IMR-90 (cell line): ENCODE data around the gene EPHB6. TPM values are rescaled to one million over a fixed set of nuclear protein-coding genes. Genes with fewer than 3 reads are reported as not detected.

ENCODE experiments used
- ATAC-seq: fragments of 200-7000 bp; cut with Tn5 transposase; 2 replicates; pipeline ENCODE4 v1.9.1; 2020; ENCODE audit warnings: low read depth, mild to moderate bottlenecking, moderate library complexity
- BruUV-seq: library from RNA; stranded (reverse); fragments of 400-500 nt; replicated peaks from 2 replicates; lab custom pipeline; 2021; lab: Mats Ljungman, UMichigan
- CTCF ChIA-PET: fragments of 300-600 bp; formaldehyde crosslinking; extraction: SDS; loops from one replicate; lab custom pipeline; 2021; ENCODE audit warnings: antibody characterized with exemption; lab: Yijun Ruan, JAX
- POLR2A ChIA-PET: fragments of 300-600 bp; sonication (Branson Sonifier 250); formaldehyde crosslinking; loops from one replicate; lab custom pipeline; 2022; ENCODE audit warnings: antibody characterized with exemption; ENCODE audit not compliant: unreplicated experiment; lab: Charles Lee
- DNase-seq: peaks from one replicate; pipeline ENCODE4 v3.0.0; 2013
- H2AFZ ChIP-seq: replicated peaks from 2 replicates; pipeline ENCODE3; 2013; ENCODE audit warnings: low read length, mild to moderate bottlenecking; ENCODE audit not compliant: poor library complexity
- H2AK5ac ChIP-seq: 2 replicates; pipeline ENCODE4 v1.6.1; 2013; ENCODE audit warnings: low read depth, low read length, inconsistent platforms
- H2AK9ac ChIP-seq: replicated peaks from 2 replicates; pipeline ENCODE3; 2013; ENCODE audit warnings: mild to moderate bottlenecking, low read depth, low read length, moderate library complexity; ENCODE audit not compliant: poor library complexity
- H2BK120ac ChIP-seq: 2 replicates; pipeline ENCODE4 v1.6.1; 2013; ENCODE audit warnings: low read depth, low read length, inconsistent platforms
- H2BK15ac ChIP-seq: 3 replicates; pipeline ENCODE4 v1.6.1; 2013; ENCODE audit warnings: low read depth, low read length, inconsistent platforms
- H2BK20ac ChIP-seq: 2 replicates; pipeline ENCODE4 v1.6.1; 2013; ENCODE audit warnings: low read depth, mild to moderate bottlenecking, inconsistent platforms, low read length, moderate library complexity
- H2BK5ac ChIP-seq: 2 replicates; pipeline ENCODE4 v1.6.1; 2013; ENCODE audit warnings: mild to moderate bottlenecking, low read depth, low read length, inconsistent platforms; ENCODE audit not compliant: poor library complexity, severe bottlenecking
- H3K14ac ChIP-seq: replicated peaks from 2 replicates; pipeline ENCODE4 v1.6.1; 2013; ENCODE audit warnings: low read depth, low read length, inconsistent platforms
- H3K18ac ChIP-seq: 2 replicates; pipeline ENCODE4 v1.6.1; 2013; ENCODE audit warnings: low read depth, low read length, control low read depth
- H3K23ac ChIP-seq: 2 replicates; pipeline ENCODE4 v1.6.1; 2013; ENCODE audit warnings: low read depth, low read length, inconsistent platforms
- H3K27ac ChIP-seq: 2 replicates; pipeline ENCODE4 v1.5.1; 2013; ENCODE audit warnings: mild to moderate bottlenecking, control low read depth, low read length; ENCODE audit not compliant: insufficient read depth
- H3K27me3 ChIP-seq: 2 replicates; pipeline ENCODE4 v1.6.1; 2013; ENCODE audit warnings: low read length; ENCODE audit not compliant: control insufficient read depth, insufficient read depth
- H3K36me3 ChIP-seq: 2 replicates; pipeline ENCODE4 v1.6.1; 2013; ENCODE audit warnings: low read length, mixed read lengths; ENCODE audit not compliant: control insufficient read depth, insufficient read depth
- H3K4ac ChIP-seq: 2 replicates; pipeline ENCODE4 v1.6.1; 2013; ENCODE audit warnings: low read depth, low read length, inconsistent platforms
- H3K4me1 ChIP-seq: 2 replicates; pipeline ENCODE4 v1.6.1; 2013; ENCODE audit warnings: low read length, mixed read lengths; ENCODE audit not compliant: control insufficient read depth, insufficient read depth
- H3K4me2 ChIP-seq: 2 replicates; pipeline ENCODE4 v1.6.1; 2013; ENCODE audit warnings: low read depth, mild to moderate bottlenecking, control low read depth, low read length, moderate library complexity
- H3K4me3 ChIP-seq: 2 replicates; pipeline ENCODE4 v1.5.1; 2013; ENCODE audit warnings: low read depth, mild to moderate bottlenecking, control low read depth, low read length, moderate library complexity; ENCODE audit not compliant: insufficient read depth
- H3K56ac ChIP-seq: 2 replicates; pipeline ENCODE4 v1.6.1; 2013; ENCODE audit warnings: low read length, inconsistent platforms; ENCODE audit not compliant: insufficient read depth; ENCODE audit errors: extremely low read depth
- H3K79me1 ChIP-seq, 2 experiments: 2 replicates each; pipeline ENCODE4 v1.6.1; 2013; ENCODE audit warnings: low read length in 2 of 2, inconsistent platforms in 1 of 2, low read depth in 1 of 2
- H3K9ac ChIP-seq: 2 replicates; pipeline ENCODE4 v1.6.1; 2013; ENCODE audit warnings: low read depth, low read length, control low read depth
- H3K9me1 ChIP-seq: 2 replicates; pipeline ENCODE4 v1.6.1; 2013; ENCODE audit warnings: low read length, inconsistent platforms; ENCODE audit not compliant: insufficient read depth
- H3K9me3 ChIP-seq: 2 replicates; pipeline ENCODE4 v1.6.1; 2013; ENCODE audit warnings: low read length; ENCODE audit not compliant: control insufficient read depth, insufficient read depth
- H4K20me1 ChIP-seq: 2 replicates; pipeline ENCODE4 v1.6.1; 2013; ENCODE audit warnings: low read length, inconsistent platforms; ENCODE audit not compliant: insufficient read depth
- H4K5ac ChIP-seq: 2 replicates; pipeline ENCODE4 v1.6.1; 2013; ENCODE audit warnings: mild to moderate bottlenecking, low read depth, low read length, control low read depth
- H4K8ac ChIP-seq, 2 experiments: 2 replicates each; pipeline ENCODE4 v1.6.1; 2013; ENCODE audit warnings: low read depth in 2 of 2, low read length in 2 of 2, control low read depth in 1 of 2, inconsistent platforms in 1 of 2
- H4K91ac ChIP-seq: 2 replicates; pipeline ENCODE4 v1.6.1; 2013; ENCODE audit warnings: low read depth, low read length, inconsistent platforms; ENCODE audit not compliant: insufficient read depth
- BHLHE40 ChIP-seq: fragments of 150-350 bp; IDR thresholded peaks from 2 replicates; pipeline ENCODE4 v1.6.1; 2016; ENCODE audit warnings: mild to moderate bottlenecking, low read depth, low read length
- CHD1 ChIP-seq: IDR thresholded peaks from 2 replicates; pipeline ENCODE4 v1.6.1; 2012; ENCODE audit warnings: low read depth, low read length, improper control_type of control experiment
- ELK1 ChIP-seq: fragments of 150-350 bp; IDR thresholded peaks from 2 replicates; pipeline ENCODE4 v1.6.1; 2016; ENCODE audit warnings: low read depth, mild to moderate bottlenecking, low read length, moderate library complexity, borderline replicate concordance
- MAFK ChIP-seq: IDR thresholded peaks from 2 replicates; pipeline ENCODE4 v1.6.1; 2012; ENCODE audit warnings: low read depth, low read length, improper control_type of control experiment
- MXI1 ChIP-seq: IDR thresholded peaks from 2 replicates; pipeline ENCODE4 v1.6.1; 2012; ENCODE audit warnings: low read depth, mild to moderate bottlenecking, low read length, moderate library complexity, borderline replicate concordance
- POLR2A ChIP-seq: IDR thresholded peaks from 2 replicates; pipeline ENCODE4 v1.6.1; 2012; ENCODE audit warnings: mild to moderate bottlenecking, low read depth, low read length
- RAD21 ChIP-seq: IDR thresholded peaks from 2 replicates; pipeline ENCODE4 v1.6.1; 2012; ENCODE audit warnings: low read length, improper control_type of control experiment
- RCOR1 ChIP-seq: IDR thresholded peaks from 2 replicates; pipeline ENCODE4 v1.6.1; 2012; ENCODE audit warnings: mild to moderate bottlenecking, low read length, improper control_type of control experiment; ENCODE audit not compliant: insufficient replicate concordance
- SMC3 ChIP-seq: fragments of 150-350 bp; IDR thresholded peaks from 2 replicates; pipeline ENCODE4 v1.6.1; 2016; ENCODE audit warnings: low read depth, mild to moderate bottlenecking, antibody characterized with exemption, low read length, moderate library complexity
- WGBS, 2 experiments: methylation state at CpG; one replicate each; pipeline versions ENCODE4 v1.1.5 to v1.1.7; 2013; ENCODE audit warnings: missing lambda C conversion rate in 2 of 2; ENCODE audit not compliant: insufficient read length in 1 of 2; ENCODE audit errors: extremely low coverage in 2 of 2; 5-methylcytosine and 5-hydroxymethylcytosine counted together
- dilution Hi-C: fragments of 300-500 bp; cut with HindIII; formaldehyde crosslinking; loops from one replicate; pipeline ENCODE4 v1.14.3; 2018; ENCODE audit warnings: low sequenced_read_pairs; ENCODE audit not compliant: unreplicated experiment
- in situ Hi-C: fragments of 300-500 bp; cut with MboI; formaldehyde crosslinking; loops from 3 replicates; pipeline ENCODE4 v1.14.3; 2019; ENCODE audit warnings: low sequenced_read_pairs, inconsistent platforms, mixed read lengths
- intact Hi-C: fragments of 100-400 bp; cut with micrococcal nuclease; formaldehyde crosslinking; loops from 2 replicates; pipeline ENCODE4 v1.10.0; 2022
- polyA plus RNA-seq, 3 experiments: library from polyadenylated mRNA; depleted of rRNA; stranded (reverse); fragments of >200 nt; gene quantifications; 2 replicates each; pipeline ENCODE4 v1.2.3, GENCODE V29; 2012; ENCODE audit warnings: low replicate concordance in 1 of 3
- total RNA-seq: library from RNA; depleted of rRNA; stranded (reverse); fragments of >200 nt; gene quantifications from 2 replicates; pipeline ENCODE4 v1.2.3, GENCODE V29; 2012

Gene EPHB6
- total and polyA plus RNA-seq, 2 of the 4 experiments (the other 2 are of a cell fraction) = under 0.01 to 0.60 TPM

- Histone ChIP-seq H3K79me1 (no peaks in the 10 kb centered on the region), H3K27ac (no peak overlapping the region), H2AFZ (no peak overlapping the region), H3K18ac (no peak overlapping the region), H2BK15ac (no peak overlapping the region), H3K4me1 (no peaks in the 10 kb centered on the region), H3K9me3 (peaks cover 6% of the 10 kb centered on the region), H3K4me2 (no peak overlapping the region), H4K91ac (no peak overlapping the region), H3K9ac (no peak overlapping the region), H2AK5ac (no peak overlapping the region), H4K20me1 (no peaks in the 10 kb centered on the region), H3K4me3 (no peak overlapping the region), H2BK5ac (no peak overlapping the region), H3K36me3 (no peaks in the 10 kb centered on the region), H2BK120ac (no peak overlapping the region), H4K8ac (no peak overlapping the region), H3K9me1 (no peaks in the 10 kb centered on the region), H3K4ac (no peak overlapping the region), H3K27me3 (no peaks in the 10 kb centered on the region), H3K23ac (no peak overlapping the region), H3K56ac (no peak overlapping the region), H3K14ac (no peak overlapping the region), H2AK9ac (no peak overlapping the region), H2BK20ac (no peak overlapping the region), H4K5ac (no peak overlapping the region)
- no peak for TF ChIP-seq POLR2A
- no peak for TF ChIP-seq RCOR1
- TF ChIP-seq MXI1 = no peak
- TF ChIP-seq MAFK = no peak
- TF ChIP-seq ELK1 = no peak
- no peak for TF ChIP-seq CHD1
- no peak for TF ChIP-seq SMC3
- no peak for TF ChIP-seq RAD21
- no peak for TF ChIP-seq BHLHE40
- CTCF ChIA-PET = no interaction called here
- intact Hi-C loops (no loop called here), in situ Hi-C loops (no loop called here), dilution Hi-C loops (no loop called here)
- DNase-seq (no peak), ATAC-seq (no peak)
- 68% methylated on average over 6 of the region's 11 CpGs; no CpG with 5 or more reads in 1 of the 2 experiments for WGBS, 2 experiments
- BruUV-seq = no TSS peak
- POLR2A ChIA-PET = no interaction called here
These were observed 53.4 kb downstream of the EPHB6 start for GRCh38 chr7:142908290-142908689.
